GM19395 (cell line): ENCODE results near the gene PTPRO.

Experiments used
- ATAC-seq: cut with Tn5 transposase; IDR thresholded peaks from one replicate; pipeline ENCODE4 v1.9.1; 2021; ENCODE audit warnings: mild to moderate bottlenecking, moderate library complexity; ENCODE audit not compliant: unreplicated experiment

PTPRO gene

GRCh38 chr12:15443611-15444010, 121.3 kb downstream of the PTPRO start:
- no peak for ATAC-seq

DNA sequence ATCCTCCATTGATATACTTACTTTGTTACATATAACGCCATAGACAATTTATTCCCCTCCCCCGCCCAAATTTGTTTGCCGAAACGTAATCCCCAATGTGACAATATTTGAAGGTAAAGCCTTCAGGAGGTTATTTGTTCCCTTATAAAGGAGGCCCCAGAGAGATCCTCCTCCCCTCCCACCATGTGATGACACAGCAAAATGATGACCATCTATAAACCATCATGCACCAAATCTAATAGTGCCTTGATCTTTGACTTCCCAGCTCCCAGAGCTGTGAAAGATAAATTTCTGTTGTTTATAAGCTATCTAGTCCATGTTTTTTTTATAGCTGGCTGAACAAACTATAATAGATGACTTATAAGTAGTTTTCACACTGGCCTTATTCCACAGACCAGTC, 122.2 kb downstream of the PTPRO start:
- no peak for ATAC-seq

DNA sequence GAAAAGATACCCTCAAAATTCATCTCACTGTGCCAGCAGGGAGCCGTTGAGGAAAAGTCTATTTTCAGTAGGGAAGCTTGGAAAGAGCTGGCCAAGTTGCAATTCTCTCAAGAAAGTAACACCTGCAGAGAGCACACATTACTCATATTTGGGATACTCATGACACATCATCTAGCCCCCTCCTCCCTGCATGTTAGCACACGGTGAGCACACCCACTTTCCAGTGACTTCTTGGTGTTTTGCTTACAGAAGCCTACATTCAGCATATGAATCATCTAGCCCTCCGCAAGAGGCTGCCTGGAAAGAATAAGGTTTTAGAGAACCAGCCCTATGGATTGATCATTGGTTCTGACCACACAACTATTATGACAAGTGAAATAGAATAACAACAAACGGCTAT, 124.5 kb downstream of the PTPRO start:
- no peak for ATAC-seq

DNA sequence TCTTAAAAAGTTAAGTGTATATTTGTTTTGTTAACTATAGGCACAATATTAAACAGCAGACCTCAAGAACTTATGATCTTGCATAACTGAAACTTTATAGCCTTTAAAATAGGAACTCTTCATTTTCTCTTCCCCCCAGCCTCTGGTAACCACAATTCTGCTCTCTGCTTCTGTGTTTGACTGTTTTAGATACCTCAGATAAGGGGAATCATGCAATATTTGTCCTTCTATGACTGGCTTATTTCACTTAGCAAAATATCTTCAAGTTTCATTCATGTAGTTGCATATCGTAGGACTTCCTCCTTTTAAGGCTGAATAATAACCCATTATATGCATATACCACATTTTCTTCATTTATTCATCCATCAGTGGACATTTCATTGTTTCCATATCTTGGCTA, 131.3 kb downstream of the PTPRO start:
- ATAC-seq = peak; percentile 93

DNA sequence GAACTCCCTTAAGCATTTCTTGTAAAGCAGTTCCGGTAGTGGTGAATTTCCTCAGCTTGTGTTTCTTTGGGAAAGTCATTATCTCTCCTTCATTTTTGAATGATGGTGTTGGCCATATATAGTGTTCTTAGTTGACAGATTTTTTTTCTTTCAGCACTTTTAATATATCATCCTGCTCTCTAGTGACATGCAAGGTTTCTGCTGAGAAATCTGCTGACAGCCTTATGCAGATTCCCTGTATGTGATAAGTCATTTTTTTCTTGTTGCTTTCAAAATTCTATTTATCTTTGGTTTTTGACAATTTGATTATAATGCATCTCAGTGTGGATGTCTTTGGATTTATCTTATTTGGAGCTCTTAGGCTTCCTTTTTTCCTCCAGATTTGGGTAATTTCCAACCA, 135.7 kb downstream of the PTPRO start:
- no peak for ATAC-seq

- no peak for ATAC-seq
Observed at GRCh38 chr12:15468911-15469310, 146.6 kb downstream of the PTPRO start.

GRCh38 chr12:15469356-15469755, 147.0 kb downstream of the PTPRO start:
- no peak for ATAC-seq

GRCh38 chr12:15472036-15472435, 149.7 kb downstream of the PTPRO start:
- no peak for ATAC-seq

DNA sequence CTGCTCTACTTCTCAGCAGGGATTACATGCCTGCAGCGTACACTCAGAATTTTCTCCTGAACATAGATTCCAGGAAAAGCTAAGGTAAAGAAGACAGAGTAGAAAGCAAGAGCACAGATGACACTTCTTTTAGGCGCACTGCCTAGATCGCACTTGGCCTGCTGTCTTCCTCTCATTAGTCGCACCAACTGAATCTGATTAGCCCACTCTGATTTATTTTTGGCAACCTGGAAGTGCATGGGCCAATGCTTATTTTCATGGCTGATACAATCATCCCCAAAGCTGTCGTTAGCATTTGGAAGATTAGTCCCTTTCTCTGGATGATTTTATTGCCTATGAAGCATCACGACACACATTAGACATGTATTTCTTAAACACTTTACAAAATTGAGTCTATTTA, 152.5 kb downstream of the PTPRO start:
- no peak for ATAC-seq

DNA sequence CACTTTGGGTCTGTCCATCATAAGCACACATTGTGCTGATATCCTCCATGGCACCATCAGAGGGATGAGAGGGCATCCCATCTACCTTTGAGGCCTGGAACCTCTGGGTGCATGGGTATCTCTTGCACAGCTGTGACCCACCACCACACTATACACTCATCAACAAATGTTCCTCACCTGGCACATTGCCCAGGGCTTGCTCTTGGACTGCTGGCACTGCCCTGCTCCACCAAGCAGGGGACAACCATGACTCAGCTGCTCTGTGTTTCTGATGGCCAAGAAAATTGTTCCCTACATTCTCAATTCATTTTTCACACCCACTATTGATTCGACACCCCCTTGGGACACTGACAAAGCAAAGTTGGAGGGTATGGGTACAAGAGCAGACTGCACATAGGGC, 155.5 kb downstream of the PTPRO start:
- ATAC-seq = no peak

DNA sequence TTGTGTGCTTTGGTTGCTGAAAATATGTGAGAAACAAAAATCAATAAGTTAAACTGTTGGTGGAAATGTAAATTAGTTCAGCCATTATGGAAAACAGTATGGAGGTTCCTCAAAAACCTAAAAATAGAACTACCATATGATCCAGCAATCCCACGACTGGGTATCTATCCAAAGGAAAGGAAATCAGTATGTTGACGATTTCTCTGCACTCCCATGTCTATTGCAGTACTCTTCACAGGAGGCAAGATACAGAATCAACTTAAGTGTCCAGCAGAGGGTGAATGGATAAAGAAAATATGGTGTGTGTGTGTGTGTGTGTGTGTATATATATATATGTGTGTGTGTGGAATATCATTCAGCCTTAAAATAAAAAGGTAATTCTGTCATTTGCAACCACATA, 159.5 kb downstream of the PTPRO start:
- no peak for ATAC-seq

DNA sequence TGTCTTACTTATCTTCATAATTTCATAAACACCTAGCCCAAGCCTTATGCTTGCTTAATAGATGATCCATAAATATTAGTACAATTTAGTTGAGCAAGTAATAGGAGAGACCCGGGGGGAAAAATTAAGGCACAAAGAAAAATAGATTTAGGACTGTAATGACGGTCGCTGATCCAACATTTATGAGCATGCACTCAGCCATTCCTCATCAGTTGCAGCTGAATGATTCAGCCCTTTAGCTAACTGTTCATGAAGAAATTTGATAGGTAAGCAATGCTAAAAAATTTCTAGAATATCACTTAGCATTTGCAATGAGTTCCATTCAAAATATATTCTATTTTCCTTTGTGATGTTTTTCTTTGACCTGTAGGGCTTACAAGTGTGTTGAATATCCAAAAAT, 163.2 kb downstream of the PTPRO start:
- ATAC-seq = no peak

DNA sequence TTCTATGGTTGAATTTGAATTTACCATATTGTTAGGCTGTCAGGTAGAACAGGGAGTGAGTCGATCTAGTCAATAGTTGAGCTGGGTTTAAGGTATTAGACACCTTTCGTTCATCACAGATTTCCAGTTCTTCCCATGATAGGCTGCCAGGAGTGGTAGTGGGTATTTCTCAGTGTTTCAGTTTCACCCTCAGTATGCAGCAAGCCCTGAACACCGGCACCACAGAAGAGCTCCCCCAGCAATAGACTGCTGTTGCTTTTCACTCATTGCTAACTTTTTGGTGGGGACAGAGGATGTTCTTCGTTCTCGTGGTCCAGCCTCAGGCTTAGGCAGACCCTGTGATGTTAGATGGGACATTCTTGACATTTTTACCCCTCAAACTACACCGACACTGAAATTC, 164.6 kb downstream of the PTPRO start:
- ATAC-seq = no peak

DNA sequence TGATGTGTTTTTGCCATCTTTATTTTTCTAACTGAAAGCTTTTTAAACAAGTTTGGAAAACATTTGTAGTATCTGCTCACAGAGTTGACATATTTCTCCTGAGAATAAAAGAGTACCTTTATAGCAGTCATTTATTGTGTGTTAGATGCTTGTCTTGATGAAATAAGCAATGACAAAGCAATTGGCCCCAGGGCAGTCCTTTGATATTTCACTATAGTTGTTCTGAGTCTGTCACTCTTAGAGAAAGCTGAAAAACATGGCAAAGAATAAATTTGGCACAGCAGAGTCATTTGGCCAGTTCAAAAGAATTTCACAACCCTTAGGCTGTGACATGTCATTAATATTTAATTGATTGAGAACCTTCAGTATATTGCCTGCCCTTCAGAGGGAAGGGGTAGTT, 166.2 kb downstream of the PTPRO start:
- ATAC-seq = no peak

DNA sequence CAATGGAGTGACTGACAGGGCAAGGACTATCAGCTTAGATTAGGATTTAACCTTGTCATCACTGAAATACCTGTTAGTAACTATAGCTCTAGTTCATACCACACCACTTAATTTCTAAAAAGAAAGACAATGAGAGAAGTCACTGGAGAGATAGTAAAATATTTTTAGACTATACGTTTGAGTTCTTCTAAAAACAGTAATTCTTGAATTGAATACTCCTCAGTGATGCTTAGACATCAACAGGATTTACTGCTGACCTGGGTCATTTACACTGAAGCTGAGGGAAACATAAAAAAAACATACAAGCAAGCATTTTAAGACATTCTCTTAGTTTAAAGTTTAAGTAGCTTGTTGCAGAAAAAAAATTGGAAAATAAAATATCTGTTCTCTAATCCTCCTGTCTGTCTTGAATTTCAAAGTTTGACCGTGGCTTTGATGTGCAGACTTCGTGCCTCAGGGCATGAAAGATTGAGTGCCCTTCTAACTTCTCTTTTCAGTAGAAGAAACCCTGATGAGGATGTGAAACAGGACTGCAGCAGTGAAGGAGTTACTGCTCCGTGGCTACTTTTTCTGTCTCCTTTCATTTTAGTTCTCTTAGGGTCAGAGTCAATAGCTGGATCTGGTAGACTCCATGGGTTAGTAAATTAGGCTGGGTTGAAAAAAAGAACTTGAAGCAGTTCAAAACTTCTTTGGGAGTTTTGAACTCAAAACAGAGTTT, 172.2 kb downstream of the PTPRO start:
- ATAC-seq = peak; percentile 88

DNA sequence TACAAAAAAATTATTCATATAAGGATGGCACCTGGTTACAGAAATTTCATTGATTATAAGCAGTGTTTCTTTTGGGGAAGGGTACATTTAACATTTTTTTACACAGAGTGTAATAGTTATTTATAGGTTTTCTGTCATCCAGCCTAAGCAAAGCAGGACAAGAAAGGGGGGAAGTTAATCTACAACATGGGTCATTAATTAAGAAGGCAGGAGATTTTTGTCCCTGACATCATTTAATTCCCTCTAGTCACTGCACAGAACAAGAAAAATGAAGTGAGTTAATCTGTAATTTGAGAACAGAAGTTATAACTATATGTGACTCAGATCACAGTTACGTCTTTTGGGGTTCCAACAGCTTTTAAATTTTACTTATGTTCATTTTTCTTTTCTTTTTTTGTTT, 173.4 kb downstream of the PTPRO start:
- ATAC-seq = no peak

- no peak for ATAC-seq
Observed at GRCh38 chr12:15496738-15497137, 174.4 kb downstream of the PTPRO start.

- no peak for ATAC-seq
Observed at GRCh38 chr12:15497671-15498292, 175.5 kb downstream of the PTPRO start.

DNA sequence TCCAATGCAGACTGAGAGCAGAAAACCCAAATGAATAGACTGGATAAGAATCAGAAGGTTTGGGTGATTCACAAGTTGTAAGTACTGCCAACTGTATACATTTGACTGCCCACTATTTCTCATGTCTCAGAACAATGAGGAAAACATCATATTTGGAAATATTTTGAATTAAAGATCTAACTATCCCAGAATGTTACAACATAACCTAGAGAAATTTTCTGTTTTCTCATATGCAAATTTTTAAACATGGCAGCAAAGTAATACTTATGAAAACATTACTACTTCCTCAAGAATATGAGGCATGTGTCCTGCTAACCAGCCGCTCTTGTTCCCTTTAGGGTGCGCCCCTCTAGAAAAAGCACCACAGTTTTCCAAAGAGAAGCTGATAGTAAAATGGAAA, 179.9 kb downstream of the PTPRO start:
- no peak for ATAC-seq

DNA sequence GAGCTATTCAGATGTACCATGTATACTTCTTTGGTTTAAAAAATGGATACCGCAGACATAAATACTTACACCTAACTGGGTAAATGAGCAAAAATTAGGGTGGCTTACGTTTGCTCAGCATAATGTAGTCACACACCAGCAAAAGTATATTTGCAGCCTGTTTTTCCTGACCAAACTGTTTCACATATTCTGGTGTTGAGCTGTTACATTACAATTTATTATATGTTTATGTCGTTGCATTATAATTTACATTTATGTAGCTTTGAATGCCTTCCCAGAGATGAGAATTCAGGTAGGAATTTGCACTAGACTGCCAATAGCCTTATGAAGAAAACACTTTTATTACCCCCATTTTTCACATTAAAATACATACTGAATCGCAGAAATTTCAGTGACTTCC, 183.3 kb downstream of the PTPRO start:
- no peak for ATAC-seq

DNA sequence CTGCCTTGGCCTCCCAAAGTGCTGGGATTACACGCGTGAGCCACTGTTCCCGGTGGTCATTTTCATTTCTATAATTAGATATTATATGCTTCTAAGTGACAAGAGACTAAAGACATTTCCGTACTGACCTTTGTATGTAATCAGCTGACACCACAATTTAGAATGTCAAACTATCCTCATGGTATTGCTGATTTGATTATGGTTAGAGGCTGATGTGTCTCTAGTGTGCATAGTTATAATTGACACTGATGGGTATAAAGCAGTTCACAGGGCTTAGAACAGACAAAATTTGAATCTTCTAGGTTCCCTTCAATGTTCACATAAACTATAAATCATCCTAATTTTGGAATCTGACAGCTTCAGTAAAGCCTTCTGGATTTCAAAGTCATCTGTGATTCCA, 192.7 kb downstream of the PTPRO start:
- no peak for ATAC-seq

- no peak for ATAC-seq
Observed at GRCh38 chr12:15520083-15520482, 197.8 kb downstream of the PTPRO start.

DNA sequence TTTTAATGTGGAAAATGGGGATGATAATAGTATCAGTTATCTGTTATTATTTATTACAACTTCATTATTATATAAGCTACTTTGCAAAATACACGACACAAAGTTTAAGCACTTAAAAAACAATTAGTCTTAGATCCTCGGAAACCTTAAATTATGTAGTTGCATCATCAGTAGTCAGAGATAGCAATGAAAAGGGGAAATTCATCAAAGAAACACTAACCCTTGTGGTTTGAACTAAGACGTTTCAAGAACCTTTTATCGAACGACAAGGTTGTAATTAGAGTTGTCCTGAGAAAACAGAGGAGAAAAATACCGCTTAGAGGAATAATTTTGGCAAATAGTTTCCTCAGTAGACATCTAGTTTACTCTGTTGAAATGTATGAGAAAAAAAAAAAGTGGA, 198.5 kb downstream of the PTPRO start:
- no peak for ATAC-seq
